Immature natural killer cell (primary cell): ENCODE results near the gene LACTBL1. TPM values are rescaled to one million over a fixed set of nuclear protein-coding genes. Genes with fewer than 3 reads are reported as not detected.
"Not testable (repeated sequence)": the region's sequence is repeated elsewhere in the genome, so short reads cannot be mapped to it uniquely, and the experiment has no call there.

Source experiments
- DNase-seq, 3 donors: peaks; one replicate each; pipeline ENCODE4 v3.0.0; 2022; ENCODE audit warnings: mixed read lengths in 1 of 3
- H3K27ac Mint-ChIP-seq, 6 donors: one replicate each; pipeline ENCODE4 v1.8.0; 2020; ENCODE audit warnings: mixed read lengths in 6 of 6, mild to moderate bottlenecking in 5 of 6, inconsistent platforms in 4 of 6, moderate library complexity in 3 of 6
- H3K27me3 Mint-ChIP-seq, 3 donors: one replicate each; pipeline ENCODE4 v1.8.0; 2020 to 2021; ENCODE audit warnings: low read depth in 3 of 3, mild to moderate bottlenecking in 3 of 3, mixed read lengths in 3 of 3, moderate library complexity in 3 of 3, inconsistent platforms in 1 of 3
- H3K36me3 Mint-ChIP-seq, 3 donors: one replicate each; pipeline ENCODE4 v1.8.0; 2020; ENCODE audit warnings: mixed read lengths in 3 of 3, inconsistent platforms in 2 of 3, mild to moderate bottlenecking in 2 of 3
- H3K4me1 Mint-ChIP-seq, 2 donors: one replicate each; pipeline ENCODE4 v1.8.0; 2020; ENCODE audit warnings: inconsistent platforms in 2 of 2, mild to moderate bottlenecking in 2 of 2, mixed read lengths in 2 of 2, moderate library complexity in 1 of 2
- H3K4me3 Mint-ChIP-seq, 5 donors: one replicate each; pipeline ENCODE4 v1.8.0; 2020; ENCODE audit warnings: mild to moderate bottlenecking in 5 of 5, mixed read lengths in 5 of 5, inconsistent platforms in 3 of 5, moderate library complexity in 3 of 5
- H3K9me3 Mint-ChIP-seq, 6 donors: one replicate each; pipeline ENCODE4 v1.8.0; 2020; ENCODE audit warnings: mild to moderate bottlenecking in 6 of 6, mixed read lengths in 6 of 6, inconsistent platforms in 4 of 6, moderate library complexity in 3 of 6
- polyA plus RNA-seq, 3 donors: library from polyadenylated mRNA; unstranded; fragments of 300-500 nt; fragmentation: Illumina TruSeq; gene quantifications; one replicate each; pipeline ENCODE4 v1.2.3, GENCODE V29; 2021

Gene LACTBL1
- polyA plus RNA-seq, 3 donors from 2014 or later, result not detected

DNA sequence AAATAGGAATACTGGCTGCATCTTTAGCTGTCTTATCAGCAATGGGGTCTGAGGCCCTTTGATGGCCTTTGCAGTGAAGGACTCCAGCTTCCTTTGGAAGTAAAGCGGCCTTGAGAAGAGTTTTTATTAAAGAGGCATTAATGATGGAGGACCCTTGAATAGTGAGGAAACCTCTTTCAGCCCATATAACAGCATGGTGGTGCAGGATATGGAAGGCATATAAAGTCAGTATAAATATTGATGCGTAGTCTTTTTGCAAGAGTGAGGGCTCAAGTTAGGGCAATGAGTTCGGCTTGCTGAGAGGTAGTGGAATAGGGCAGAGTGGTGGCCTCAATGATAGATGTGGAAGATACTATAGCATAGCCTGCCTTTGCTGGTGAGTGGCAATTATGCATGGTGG lies 27.5 kb upstream of the LACTBL1 start:
- H3K4me1 Mint-ChIP-seq, H3K9me3 Mint-ChIP-seq, H3K27me3 Mint-ChIP-seq, H3K27ac Mint-ChIP-seq, DNase-seq, H3K36me3 Mint-ChIP-seq, H3K4me3 Mint-ChIP-seq: not testable (repeated sequence)

DNA sequence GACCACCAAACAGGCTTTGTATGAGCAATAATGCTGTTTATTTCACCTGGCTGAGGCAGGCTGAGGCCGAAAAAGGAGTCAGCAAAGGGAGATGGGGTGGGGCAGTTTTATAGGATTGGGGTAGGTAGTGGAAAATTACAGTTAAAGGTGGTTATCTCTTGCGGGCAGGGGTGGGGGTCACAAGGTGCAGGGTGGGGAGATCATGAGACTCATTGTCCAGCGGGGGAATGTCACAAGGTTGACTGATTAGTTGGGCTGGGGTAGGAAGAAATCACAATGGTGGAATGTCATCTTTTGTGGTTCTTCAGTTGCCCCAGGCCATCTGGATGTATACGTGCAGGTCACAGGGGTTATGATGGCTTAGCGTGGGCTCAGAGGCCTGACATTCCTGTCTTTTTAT lies 24.9 kb upstream of the LACTBL1 start:
- H3K4me3 Mint-ChIP-seq, H3K36me3 Mint-ChIP-seq, DNase-seq, H3K27ac Mint-ChIP-seq, H3K9me3 Mint-ChIP-seq, H3K27me3 Mint-ChIP-seq, H3K4me1 Mint-ChIP-seq: not testable (repeated sequence)

DNA sequence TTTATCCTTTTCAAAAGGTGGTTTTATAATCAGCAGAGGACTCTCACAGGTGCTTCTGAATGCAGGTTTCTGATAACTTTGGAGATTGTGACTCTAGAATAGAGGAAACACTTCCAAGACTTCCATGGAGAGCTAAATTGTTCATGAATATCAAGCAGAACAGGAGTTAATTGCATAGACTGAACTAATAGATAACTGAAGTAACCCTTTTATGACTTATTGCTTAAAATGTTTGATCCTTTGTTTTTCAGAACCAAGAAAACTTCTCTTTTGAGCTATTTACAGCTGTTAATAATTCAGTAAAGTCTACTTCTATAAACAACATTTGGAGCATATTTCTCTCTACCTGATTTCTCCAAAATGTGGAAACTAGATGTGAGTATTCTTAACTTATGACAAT lies 23.1 kb upstream of the LACTBL1 start:
- Mint-ChIP-seq H3K4me1 (no peaks in the 10 kb centered on the region), H3K27me3 (peaks cover 0 to 3% (median 0%) of the 10 kb centered on the region in 3 donors), H3K4me3 (no peak overlapping the region), H3K36me3 (peaks cover 0 to 3% (median 3%) of the 10 kb centered on the region in 3 donors), H3K9me3 (no peaks in the 10 kb centered on the region), H3K27ac (no peak overlapping the region)
- no peak for DNase-seq

DNA sequence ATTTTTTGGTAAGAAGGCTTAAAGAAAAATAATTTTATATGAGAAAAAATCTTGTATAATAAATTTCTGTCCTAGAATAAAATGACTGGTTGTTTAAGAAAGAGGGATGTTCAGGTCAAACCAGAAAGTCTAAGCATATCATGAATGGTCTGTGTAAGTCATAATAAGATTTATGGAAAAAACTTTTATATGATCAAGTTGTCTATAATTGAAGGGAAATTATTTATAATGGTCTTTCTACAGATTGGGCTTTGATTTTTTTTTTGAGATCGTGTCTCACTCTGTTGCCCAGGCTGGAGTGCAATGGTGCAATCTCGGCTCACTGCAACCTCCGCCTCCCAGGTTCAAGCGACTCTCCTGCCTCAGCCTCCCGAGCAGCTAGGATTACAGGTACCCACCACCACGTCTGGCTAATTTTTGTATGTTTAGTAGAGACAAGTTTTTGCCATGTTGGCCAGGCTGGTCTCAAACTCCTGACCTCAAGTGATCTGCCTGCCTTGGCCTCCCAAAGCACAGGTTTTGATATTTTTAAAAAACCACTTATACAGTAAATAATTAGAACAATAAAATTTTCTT lies 20.6 kb upstream of the LACTBL1 start:
- H3K4me1 Mint-ChIP-seq, H3K4me3 Mint-ChIP-seq, H3K9me3 Mint-ChIP-seq, H3K36me3 Mint-ChIP-seq, DNase-seq, H3K27ac Mint-ChIP-seq: not testable (repeated sequence)
- H3K27me3 Mint-ChIP-seq, result peaks cover 0 to 11% (median 3%) of the 10 kb centered on the region in 3 donors

DNA sequence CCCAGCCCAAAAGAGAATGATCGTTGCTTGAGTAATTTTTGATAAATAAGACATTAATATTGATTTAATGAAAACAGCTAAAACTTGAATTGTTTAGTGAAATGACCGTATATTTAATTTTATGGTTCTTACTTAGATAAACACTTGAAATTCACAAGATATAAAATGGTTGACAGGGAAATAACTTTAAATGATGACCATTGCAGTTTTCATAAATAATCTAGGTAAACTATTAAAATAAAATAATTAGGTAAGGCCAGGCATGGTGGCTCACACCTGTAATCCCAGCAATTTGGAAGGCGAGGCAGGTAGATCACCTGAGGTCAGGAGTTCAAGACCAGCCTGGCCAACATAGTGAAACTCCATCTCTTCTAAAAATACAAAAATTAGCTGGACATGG lies 19.7 kb upstream of the LACTBL1 start:
- not testable (repeated sequence) for H3K4me3 Mint-ChIP-seq, H3K9me3 Mint-ChIP-seq, H3K36me3 Mint-ChIP-seq, H3K4me1 Mint-ChIP-seq, DNase-seq, H3K27ac Mint-ChIP-seq
- H3K27me3 Mint-ChIP-seq, result peaks cover 0 to 11% (median 3%) of the 10 kb centered on the region in 3 donors

DNA sequence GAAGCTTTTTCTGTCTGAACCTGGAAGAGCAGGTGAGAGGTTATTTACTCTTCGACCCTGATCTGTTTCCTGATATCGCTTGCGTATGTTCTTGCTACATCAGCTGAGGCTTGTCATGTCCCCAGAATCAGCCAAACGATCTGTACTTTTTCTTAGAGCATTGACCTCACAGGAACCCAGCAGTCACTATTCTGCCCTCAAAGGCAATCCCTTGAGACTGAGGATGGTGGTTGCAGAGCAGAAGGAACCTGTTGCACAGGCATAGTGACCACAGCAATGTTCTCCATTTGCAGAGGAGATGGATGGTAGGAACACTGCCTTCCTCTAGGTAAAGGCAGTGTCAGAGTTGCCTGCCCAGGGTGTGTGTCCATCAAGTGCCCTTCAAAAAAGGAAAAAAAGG lies 11.3 kb upstream of the LACTBL1 start:
- H3K36me3 Mint-ChIP-seq, result no peaks in the 10 kb centered on the region
- H3K4me1 Mint-ChIP-seq, result no peaks in the 10 kb centered on the region
- DNase-seq, result no peak
- no peak overlapping the region for H3K27ac Mint-ChIP-seq
- no peak overlapping the region for H3K4me3 Mint-ChIP-seq
- peaks cover 2 to 6% (median 4%) of the 10 kb centered on the region in 3 donors for H3K27me3 Mint-ChIP-seq
- no peaks in the 10 kb centered on the region for H3K9me3 Mint-ChIP-seq

DNA sequence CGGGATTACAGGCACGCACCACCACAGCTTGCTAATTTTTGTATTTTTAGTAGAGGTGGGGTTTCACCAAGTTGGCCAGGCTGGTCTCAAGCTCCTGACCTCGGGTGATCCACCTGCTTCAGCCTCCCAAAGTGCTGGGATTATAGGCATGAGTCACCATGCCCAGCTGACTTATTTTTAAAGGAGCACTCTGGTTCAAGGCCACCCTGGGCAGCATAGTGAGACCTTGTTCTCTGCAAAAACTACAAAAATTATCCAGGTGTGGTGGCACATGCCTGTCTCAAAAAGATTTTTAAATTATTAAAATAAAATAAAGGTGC lies 7.8 kb upstream of the LACTBL1 start:
- H3K4me1 Mint-ChIP-seq, DNase-seq, H3K4me3 Mint-ChIP-seq, H3K9me3 Mint-ChIP-seq, H3K36me3 Mint-ChIP-seq, H3K27ac Mint-ChIP-seq: not testable (repeated sequence)
- peaks cover 3 to 13% (median 4%) of the 10 kb centered on the region in 3 donors for H3K27me3 Mint-ChIP-seq

DNA sequence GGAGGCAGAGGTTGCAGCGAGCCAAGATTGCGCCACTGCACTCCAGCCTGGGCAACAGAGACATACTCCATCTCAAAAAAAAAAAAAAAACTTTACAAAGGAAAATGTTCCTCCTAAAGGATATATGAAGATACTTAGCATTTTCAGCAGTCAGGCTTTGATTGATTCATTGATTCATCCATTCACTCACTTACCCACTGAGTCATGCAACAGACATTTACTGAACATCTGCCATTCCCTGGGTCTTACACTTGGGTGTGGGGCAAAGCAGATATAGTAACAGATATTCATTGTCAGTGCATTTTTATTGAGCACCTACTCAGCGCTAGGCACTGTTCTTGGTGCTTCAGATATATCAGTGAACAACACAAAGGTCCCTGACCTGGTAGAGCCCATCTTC lies 5.6 kb upstream of the LACTBL1 start:
- no peak for DNase-seq
- Mint-ChIP-seq H3K4me3 (no peak overlapping the region), H3K4me1 (no peaks in the 10 kb centered on the region), H3K36me3 (no peaks in the 10 kb centered on the region), H3K9me3 (no peaks in the 10 kb centered on the region), H3K27me3 (peaks cover 2 to 11% (median 3%) of the 10 kb centered on the region in 3 donors), H3K27ac (no peak overlapping the region)

DNA sequence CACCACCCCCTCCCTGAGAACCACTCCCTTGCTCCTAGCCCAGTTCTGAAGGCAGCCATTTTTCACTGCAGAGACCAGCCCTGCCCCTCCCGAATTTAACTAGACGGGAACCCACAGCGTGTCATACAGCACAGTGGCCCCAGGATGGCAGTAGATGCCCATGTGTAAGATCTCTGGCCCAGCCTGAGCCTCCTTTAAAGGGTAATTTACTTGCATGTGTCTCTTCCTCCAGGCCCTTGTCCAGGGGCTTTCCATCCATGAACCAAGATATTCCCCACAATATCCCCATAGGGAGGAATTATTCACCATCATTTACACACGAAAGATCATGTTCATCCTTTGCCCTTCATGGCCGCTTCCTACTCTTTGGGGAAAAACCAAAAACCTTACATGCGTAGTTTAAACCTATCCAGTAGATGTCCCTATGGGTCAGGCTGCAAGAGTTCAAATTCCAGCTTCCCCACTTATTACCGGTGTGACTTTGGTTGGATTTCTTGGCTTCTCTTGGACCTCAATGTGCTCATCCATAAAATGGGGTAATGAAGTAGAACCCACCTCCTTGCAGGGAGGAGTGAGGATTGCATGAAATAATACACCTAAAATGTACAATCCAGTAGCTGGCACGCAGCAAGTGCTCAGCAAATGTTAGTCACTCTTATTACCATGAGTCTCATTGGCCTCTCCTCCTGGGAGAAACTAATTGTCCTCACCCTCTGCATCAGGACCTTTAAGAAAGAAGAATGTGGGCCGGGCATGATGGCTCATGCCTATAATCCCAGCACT lies 4.0 kb upstream of the LACTBL1 start:
- Mint-ChIP-seq H3K36me3 (no peaks in the 10 kb centered on the region), H3K4me1 (no peaks in the 10 kb centered on the region), H3K27ac (no peak overlapping the region), H3K9me3 (no peaks in the 10 kb centered on the region), H3K27me3 (peaks cover 3 to 9% (median 3%) of the 10 kb centered on the region in 3 donors), H3K4me3 (no peak overlapping the region)
- DNase-seq, result peak; percentile 21 to 38 (median 27)

DNA sequence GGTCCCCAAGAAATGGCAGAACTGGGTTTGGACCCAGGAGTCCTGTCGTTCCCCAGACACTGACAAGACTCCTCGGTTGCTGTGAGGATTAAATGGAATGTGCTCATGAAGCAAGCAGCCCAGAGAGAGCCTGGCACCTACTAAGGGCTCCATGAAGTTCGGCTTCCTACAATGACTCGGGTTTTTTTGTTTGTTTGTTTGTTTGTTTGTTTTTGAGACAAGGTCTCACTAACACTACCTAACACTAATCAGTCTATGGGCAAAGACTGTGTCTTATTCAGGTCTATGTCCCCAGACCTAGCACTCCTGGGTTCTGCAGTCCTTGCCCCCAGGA lies 3.4 kb upstream of the LACTBL1 start:
- peaks cover 3 to 9% (median 4%) of the 10 kb centered on the region in 3 donors for H3K27me3 Mint-ChIP-seq
- H3K4me1 Mint-ChIP-seq, result no peaks in the 10 kb centered on the region
- H3K4me3 Mint-ChIP-seq, result no peak overlapping the region
- no peaks in the 10 kb centered on the region for H3K36me3 Mint-ChIP-seq
- H3K9me3 Mint-ChIP-seq, result no peaks in the 10 kb centered on the region
- DNase-seq, result no peak
- H3K27ac Mint-ChIP-seq, result no peak overlapping the region

DNA sequence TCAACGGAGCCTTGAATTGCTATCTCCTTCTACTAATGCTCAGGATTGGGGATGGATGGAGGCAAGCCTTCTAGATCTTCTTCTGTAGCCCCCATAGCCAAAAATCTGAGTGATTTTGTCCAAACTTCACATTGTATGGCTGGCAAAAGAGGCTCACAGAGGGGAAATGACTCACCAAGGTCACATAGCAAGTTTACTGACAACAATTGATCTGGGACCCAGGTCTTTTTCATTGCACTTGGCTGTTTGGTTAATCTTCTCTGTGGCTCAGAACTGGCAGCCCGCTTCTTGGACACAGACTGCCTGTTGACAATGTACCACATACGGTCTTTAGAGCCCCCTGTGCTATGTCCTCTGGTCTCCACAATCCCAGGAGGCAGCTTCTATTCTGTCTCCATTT lies 3.0 kb upstream of the LACTBL1 start:
- Mint-ChIP-seq H3K4me1 (no peaks in the 10 kb centered on the region), H3K4me3 (no peak overlapping the region), H3K27ac (no peak overlapping the region), H3K9me3 (no peaks in the 10 kb centered on the region), H3K36me3 (no peaks in the 10 kb centered on the region), H3K27me3 (peaks cover 2 to 9% (median 5%) of the 10 kb centered on the region in 3 donors)
- no peak for DNase-seq

DNA sequence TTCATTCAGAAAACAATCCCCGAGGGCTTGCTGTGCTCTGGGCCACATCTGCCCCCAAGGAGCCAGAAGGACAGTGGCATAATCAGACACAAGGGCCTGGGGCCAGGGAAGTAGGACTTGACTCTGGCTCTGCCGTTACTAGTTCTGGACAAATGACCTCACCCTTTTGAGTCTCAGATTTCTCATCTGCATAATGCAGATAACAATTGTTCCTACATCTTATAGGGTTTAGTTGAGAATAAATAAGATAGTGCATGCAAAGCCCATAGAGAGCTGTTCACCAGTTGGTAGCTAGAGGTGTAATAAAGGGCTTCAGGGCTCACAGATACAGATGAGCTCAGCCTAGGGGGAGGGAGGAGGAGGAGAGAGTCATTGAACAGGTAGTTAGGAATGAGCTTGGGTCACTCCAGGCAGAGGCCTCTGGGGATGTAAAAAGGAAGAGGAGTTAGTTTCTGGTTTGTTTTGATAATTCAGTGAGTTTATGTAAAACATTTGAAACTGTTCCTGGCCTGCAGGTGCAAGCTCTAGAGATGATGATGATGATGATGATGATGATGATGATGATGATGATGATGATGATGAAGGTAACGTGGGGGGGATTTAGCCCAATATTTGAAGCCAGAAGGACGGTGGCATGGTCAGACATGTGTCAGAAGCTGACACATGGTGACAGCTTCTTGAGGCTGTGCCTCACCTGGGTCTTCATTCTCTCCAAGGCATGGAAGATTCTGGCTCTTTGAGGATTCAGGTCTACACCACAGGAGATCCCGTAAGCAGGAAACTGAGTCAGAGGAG lies 858 bp downstream of the LACTBL1 start:
- Mint-ChIP-seq H3K27ac (no peak overlapping the region), H3K27me3 (peaks cover 0 to 22% (median 12%) of the 10 kb centered on the region in 3 donors), H3K9me3 (no peaks in the 10 kb centered on the region), H3K4me1 (no peaks in the 10 kb centered on the region), H3K36me3 (no peaks in the 10 kb centered on the region), H3K4me3 (no peak overlapping the region)
- DNase-seq, result no peak

DNA sequence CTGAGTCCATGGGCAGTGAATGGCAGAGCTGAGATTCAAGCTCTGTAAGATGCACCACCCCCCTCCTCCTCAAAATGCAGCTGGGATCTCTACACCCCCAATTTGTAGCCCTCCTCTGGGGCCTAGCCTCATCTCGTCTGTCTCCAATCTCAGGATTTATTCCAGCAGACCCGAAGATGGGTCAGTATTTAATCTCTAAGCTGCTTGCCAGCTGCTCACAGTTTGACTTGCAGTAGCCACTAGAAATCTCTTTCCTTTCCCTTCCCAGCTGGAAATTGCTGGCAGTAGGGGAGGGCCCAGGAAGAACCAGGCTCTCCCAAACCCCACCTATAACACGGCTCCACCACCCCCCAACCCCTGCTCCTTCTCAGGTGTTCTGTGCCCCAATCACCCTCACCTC lies 1.5 kb downstream of the LACTBL1 start:
- peaks cover 0 to 18% (median 12%) of the 10 kb centered on the region in 3 donors for H3K27me3 Mint-ChIP-seq
- no peaks in the 10 kb centered on the region for H3K36me3 Mint-ChIP-seq
- no peak overlapping the region for H3K4me3 Mint-ChIP-seq
- no peaks in the 10 kb centered on the region for H3K9me3 Mint-ChIP-seq
- DNase-seq, result no peak
- no peaks in the 10 kb centered on the region for H3K4me1 Mint-ChIP-seq
- no peak overlapping the region for H3K27ac Mint-ChIP-seq

DNA sequence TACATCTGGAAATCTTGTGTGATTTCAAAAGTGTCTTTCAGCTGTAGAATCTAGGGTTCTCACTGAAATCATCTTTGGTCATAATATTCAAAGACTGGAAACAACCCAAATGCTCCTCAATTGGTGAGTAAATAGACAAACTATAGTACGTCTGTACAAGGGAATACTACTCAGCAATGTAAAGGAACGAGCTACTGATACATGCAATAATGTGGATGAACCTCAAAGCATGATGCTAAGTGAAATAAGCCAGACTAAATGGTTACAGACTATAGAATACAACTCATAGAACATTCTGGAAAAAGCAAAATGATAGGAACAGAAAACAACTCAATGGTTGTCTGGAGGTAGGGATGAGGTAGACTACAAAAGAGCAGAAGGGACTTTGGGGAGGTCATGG lies 2.6 kb downstream of the LACTBL1 start:
- Mint-ChIP-seq H3K36me3 (no peaks in the 10 kb centered on the region), H3K27me3 (peaks cover 0 to 16% (median 12%) of the 10 kb centered on the region in 3 donors), H3K9me3 (no peaks in the 10 kb centered on the region), H3K4me3 (no peak overlapping the region), H3K27ac (no peak overlapping the region), H3K4me1 (no peaks in the 10 kb centered on the region)
- DNase-seq, result no peak
